HepG2 (cell line): Measurements from ENCODE around the gene SPAG4. TPM values are rescaled to one million over a fixed set of nuclear protein-coding genes. Genes with fewer than 3 reads are reported as not detected.

Source experiments
- BCL6 ChIP-seq: IDR thresholded peaks from 2 replicates; pipeline ENCODE4 v1.6.1; 2016; ENCODE audit warnings: missing genetic modification reagents, missing compliant biosample characterization
- BORCS8-MEF2B ChIP-seq: sonication (generic); formaldehyde crosslinking; IDR thresholded peaks from 2 replicates; pipeline ENCODE4 v1.8.0; 2022; ENCODE audit warnings: mild to moderate bottlenecking, missing genetic modification reagents
- ELF3 ChIP-seq: IDR thresholded peaks from 2 replicates; pipeline ENCODE4 v1.6.1; 2016; ENCODE audit warnings: missing genetic modification reagents, missing compliant biosample characterization
- FOXA1 ChIP-seq, 2 experiments: fragments of 450-650 bp in 1 of 2; sonication (generic) in 1 of 2; formaldehyde crosslinking in 1 of 2; IDR thresholded peaks; 2 replicates each; pipeline versions ENCODE4 v1.4.0 to v1.6.1; 2016 to 2020; ENCODE audit warnings: missing genetic modification reagents in 1 of 2
- GTF2F1 ChIP-seq: fragments of 150-350 bp; IDR thresholded peaks from 2 replicates; pipeline ENCODE4 v1.6.1; 2014; ENCODE audit warnings: low read length
- KLF16 ChIP-seq, 2 experiments: sonication (generic) in 1 of 2; formaldehyde crosslinking in 1 of 2; IDR thresholded peaks; 2 replicates each; pipeline versions ENCODE4 v1.6.1 to v1.8.0; 2016 to 2023; ENCODE audit warnings: missing genetic modification reagents in 2 of 2, missing compliant biosample characterization in 1 of 2
- MXI1 ChIP-seq: IDR thresholded peaks from 3 replicates; pipeline ENCODE4 v1.6.1; 2012; ENCODE audit warnings: low read depth, low read length, inconsistent platforms, borderline replicate concordance
- SMARCE1 ChIP-seq: fragments of 450-650 bp; IDR thresholded peaks from 2 replicates; pipeline ENCODE4 v1.6.1; 2017; ENCODE audit warnings: borderline replicate concordance
- SOX6 ChIP-seq, 2 experiments: fragments of 450-650 bp in 1 of 2; sonication (generic) in 1 of 2; formaldehyde crosslinking in 1 of 2; IDR thresholded peaks; 2 replicates each; pipeline versions ENCODE4 v1.4.0 to v1.6.1; 2017 to 2020; ENCODE audit warnings: antibody characterized with exemption in 1 of 2, mild to moderate bottlenecking in 1 of 2, missing genetic modification reagents in 1 of 2
- TEAD3 ChIP-seq: optimal IDR thresholded peaks from 2 replicates; pipeline ENCODE3; 2016; ENCODE audit warnings: borderline replicate concordance
- ZBTB7A ChIP-seq: sonication (generic); formaldehyde crosslinking; IDR thresholded peaks from 2 replicates; pipeline ENCODE4 v1.8.0; 2022; ENCODE audit warnings: mild to moderate bottlenecking, missing genetic modification reagents
- ZFY ChIP-seq: sonication (generic); formaldehyde crosslinking; IDR thresholded peaks from 2 replicates; pipeline ENCODE4 v1.4.0; 2020; ENCODE audit warnings: missing genetic modification reagents
- ZNF468 ChIP-seq: sonication (generic); formaldehyde crosslinking; IDR thresholded peaks from 2 replicates; pipeline ENCODE4 v1.8.0; 2022; ENCODE audit warnings: mild to moderate bottlenecking, moderate library complexity, missing genetic modification reagents
- ZNF780A ChIP-seq: sonication (generic); formaldehyde crosslinking; IDR thresholded peaks from 2 replicates; pipeline ENCODE4 v1.8.0; 2022; ENCODE audit warnings: mild to moderate bottlenecking, missing genetic modification reagents, moderate library complexity
- polyA plus RNA-seq, 8 experiments: library from polyadenylated mRNA; depleted of rRNA in 3 of 8; stranded (reverse) in 7 of 8; unstranded in 1 of 8; fragments of >200 nt; fragmentation: Illumina TruSeq in 4 of 8; extraction: Trizol in 4 of 8; gene quantifications; 2 replicates each; pipeline versions ENCODE4 v1.2.1 to v1.2.3, GENCODE V29; 2011 to 2016; ENCODE audit warnings: low read depth in 4 of 8, missing spikeins in 1 of 8, mixed read lengths in 1 of 8; ENCODE audit not compliant: insufficient read depth in 1 of 8
- total RNA-seq, 5 experiments: library from RNA; depleted of rRNA; stranded (reverse); fragments of >200 nt; fragmentation: Illumina TruSeq; extraction: Trizol; gene quantifications; 2 replicates each; pipeline ENCODE4 v1.2.3, GENCODE V29; 2016; ENCODE audit warnings: low read depth in 1 of 5
- TF ChIP-seq, protein P1 (sequence below): IDR thresholded peaks from 2 replicates; pipeline ENCODE4 v1.6.1; 2016
- TF ChIP-seq, protein P2 (sequence below): IDR thresholded peaks from 2 replicates; pipeline ENCODE4 v1.4.0; 2020; ENCODE audit warnings: mild to moderate bottlenecking, missing genetic modification reagents
- TF ChIP-seq, protein P3 (sequence below), 2 experiments: fragments of 450-650 bp in 1 of 2; sonication (generic) in 1 of 2; formaldehyde crosslinking; IDR thresholded peaks; 2 replicates each; pipeline versions ENCODE4 v1.5.0 to v1.8.0; 2020 to 2022; ENCODE audit warnings: mild to moderate bottlenecking in 1 of 2, missing genetic modification reagents in 1 of 2
- TF ChIP-seq, protein P4 (sequence below): IDR thresholded peaks from 2 replicates; pipeline ENCODE4 v1.6.1; 2016; ENCODE audit warnings: mild to moderate bottlenecking
- TF ChIP-seq, protein P5 (sequence below): IDR thresholded peaks from 2 replicates; pipeline ENCODE4 v1.6.1; 2018; ENCODE audit warnings: missing genetic modification reagents
- TF ChIP-seq, protein P6 (sequence below): sonication (generic); formaldehyde crosslinking; IDR thresholded peaks from 2 replicates; pipeline ENCODE4 v1.8.0; 2022; ENCODE audit warnings: mild to moderate bottlenecking, missing genetic modification reagents, moderate library complexity

SPAG4 gene
- total and polyA plus RNA-seq, 2 of the 13 experiments (the other 11 are each of a cell fraction or from before 2014, with no cell fraction given): 5.8 to 137 TPM

DNA sequence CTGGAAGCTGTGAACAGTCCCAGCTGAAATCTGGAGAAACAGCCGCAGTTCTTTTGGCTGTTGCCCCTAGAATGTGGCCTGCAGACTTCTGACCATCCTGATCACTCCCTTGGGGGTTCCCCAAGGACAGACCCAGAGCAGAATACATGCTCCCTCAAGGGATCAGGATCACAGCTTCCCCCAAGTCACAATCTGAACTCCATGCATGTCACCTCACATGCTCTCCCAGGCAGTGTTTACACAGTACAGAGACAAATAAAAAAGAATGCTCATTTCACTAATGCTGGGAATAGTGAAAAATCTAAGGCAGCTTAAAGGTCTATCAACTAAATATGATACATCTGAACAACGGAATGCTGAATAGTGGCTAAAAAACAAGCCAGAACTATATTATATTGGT is 20.5 kb downstream of the SPAG4 start (continued):
- TF ChIP-seq FOXA1 (IDR thresholded peaks at IDR 0.05) (no peak), FOXA1 (CRISPR knock-in tag; IDR thresholded peaks at IDR 0.05) (peak; percentile 84), KLF16 (CRISPR knock-in tag; IDR thresholded peaks at IDR 0.05) (no peak), ELF3 (CRISPR knock-in tag) (peak; percentile 35; the same call in 1 of the 2 replicates), ZNF780A (CRISPR knock-in tag) (no peak), ZNF468 (CRISPR knock-in tag) (no peak), BCL6 (CRISPR knock-in tag) (0 out of 2 replicates have a peak, but pooled peaks have one; percentile 12), GTF2F1 (no peak), ZBTB7A (CRISPR knock-in tag) (0 out of 2 replicates have a peak, but pooled peaks have one; percentile 3), SOX6 (IDR thresholded peaks at IDR 0.05) (no peak), SOX6 (CRISPR knock-in tag; IDR thresholded peaks at IDR 0.05) (peak; percentile 38; the same call in 1 of the 2 replicates), MXI1 (0 out of 3 replicates have a peak, but pooled peaks have one; percentile 34), ZFY (CRISPR knock-in tag) (peak; percentile 26; the same call in 1 of the 2 replicates), TEAD3 (CRISPR knock-in tag) (peak; percentile 42), SMARCE1 (no peak), BORCS8-MEF2B (CRISPR knock-in tag) (no peak)
- TF ChIP-seq, protein P1, sequence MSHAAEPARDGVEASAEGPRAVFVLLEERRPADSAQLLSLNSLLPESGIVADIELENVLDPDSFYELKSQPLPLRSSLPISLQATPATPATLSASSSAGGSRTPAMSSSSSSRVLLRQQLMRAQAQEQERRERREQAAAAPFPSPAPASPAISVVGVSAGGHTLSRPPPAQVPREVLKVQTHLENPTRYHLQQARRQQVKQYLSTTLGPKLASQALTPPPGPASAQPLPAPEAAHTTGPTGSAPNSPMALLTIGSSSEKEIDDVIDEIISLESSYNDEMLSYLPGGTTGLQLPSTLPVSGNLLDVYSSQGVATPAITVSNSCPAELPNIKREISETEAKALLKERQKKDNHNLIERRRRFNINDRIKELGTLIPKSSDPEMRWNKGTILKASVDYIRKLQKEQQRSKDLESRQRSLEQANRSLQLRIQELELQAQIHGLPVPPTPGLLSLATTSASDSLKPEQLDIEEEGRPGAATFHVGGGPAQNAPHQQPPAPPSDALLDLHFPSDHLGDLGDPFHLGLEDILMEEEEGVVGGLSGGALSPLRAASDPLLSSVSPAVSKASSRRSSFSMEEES (CRISPR knock-in tag): 0 out of 2 replicates have a peak, but pooled peaks have one; percentile 19
- TF ChIP-seq, protein P2, sequence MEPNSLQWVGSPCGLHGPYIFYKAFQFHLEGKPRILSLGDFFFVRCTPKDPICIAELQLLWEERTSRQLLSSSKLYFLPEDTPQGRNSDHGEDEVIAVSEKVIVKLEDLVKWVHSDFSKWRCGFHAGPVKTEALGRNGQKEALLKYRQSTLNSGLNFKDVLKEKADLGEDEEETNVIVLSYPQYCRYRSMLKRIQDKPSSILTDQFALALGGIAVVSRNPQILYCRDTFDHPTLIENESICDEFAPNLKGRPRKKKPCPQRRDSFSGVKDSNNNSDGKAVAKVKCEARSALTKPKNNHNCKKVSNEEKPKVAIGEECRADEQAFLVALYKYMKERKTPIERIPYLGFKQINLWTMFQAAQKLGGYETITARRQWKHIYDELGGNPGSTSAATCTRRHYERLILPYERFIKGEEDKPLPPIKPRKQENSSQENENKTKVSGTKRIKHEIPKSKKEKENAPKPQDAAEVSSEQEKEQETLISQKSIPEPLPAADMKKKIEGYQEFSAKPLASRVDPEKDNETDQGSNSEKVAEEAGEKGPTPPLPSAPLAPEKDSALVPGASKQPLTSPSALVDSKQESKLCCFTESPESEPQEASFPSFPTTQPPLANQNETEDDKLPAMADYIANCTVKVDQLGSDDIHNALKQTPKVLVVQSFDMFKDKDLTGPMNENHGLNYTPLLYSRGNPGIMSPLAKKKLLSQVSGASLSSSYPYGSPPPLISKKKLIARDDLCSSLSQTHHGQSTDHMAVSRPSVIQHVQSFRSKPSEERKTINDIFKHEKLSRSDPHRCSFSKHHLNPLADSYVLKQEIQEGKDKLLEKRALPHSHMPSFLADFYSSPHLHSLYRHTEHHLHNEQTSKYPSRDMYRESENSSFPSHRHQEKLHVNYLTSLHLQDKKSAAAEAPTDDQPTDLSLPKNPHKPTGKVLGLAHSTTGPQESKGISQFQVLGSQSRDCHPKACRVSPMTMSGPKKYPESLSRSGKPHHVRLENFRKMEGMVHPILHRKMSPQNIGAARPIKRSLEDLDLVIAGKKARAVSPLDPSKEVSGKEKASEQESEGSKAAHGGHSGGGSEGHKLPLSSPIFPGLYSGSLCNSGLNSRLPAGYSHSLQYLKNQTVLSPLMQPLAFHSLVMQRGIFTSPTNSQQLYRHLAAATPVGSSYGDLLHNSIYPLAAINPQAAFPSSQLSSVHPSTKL (CRISPR knock-in tag): peak; percentile 47; the same call in 1 of the 2 replicates
- TF ChIP-seq, protein P3, sequence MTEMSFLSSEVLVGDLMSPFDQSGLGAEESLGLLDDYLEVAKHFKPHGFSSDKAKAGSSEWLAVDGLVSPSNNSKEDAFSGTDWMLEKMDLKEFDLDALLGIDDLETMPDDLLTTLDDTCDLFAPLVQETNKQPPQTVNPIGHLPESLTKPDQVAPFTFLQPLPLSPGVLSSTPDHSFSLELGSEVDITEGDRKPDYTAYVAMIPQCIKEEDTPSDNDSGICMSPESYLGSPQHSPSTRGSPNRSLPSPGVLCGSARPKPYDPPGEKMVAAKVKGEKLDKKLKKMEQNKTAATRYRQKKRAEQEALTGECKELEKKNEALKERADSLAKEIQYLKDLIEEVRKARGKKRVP (CRISPR knock-in tag; IDR thresholded peaks at IDR 0.05): no peak
- TF ChIP-seq, protein P4, sequence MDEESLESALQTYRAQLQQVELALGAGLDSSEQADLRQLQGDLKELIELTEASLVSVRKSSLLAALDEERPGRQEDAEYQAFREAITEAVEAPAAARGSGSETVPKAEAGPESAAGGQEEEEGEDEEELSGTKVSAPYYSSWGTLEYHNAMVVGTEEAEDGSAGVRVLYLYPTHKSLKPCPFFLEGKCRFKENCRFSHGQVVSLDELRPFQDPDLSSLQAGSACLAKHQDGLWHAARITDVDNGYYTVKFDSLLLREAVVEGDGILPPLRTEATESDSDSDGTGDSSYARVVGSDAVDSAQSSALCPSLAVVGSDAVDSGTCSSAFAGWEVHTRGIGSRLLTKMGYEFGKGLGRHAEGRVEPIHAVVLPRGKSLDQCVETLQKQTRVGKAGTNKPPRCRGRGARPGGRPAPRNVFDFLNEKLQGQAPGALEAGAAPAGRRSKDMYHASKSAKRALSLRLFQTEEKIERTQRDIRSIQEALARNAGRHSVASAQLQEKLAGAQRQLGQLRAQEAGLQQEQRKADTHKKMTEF (CRISPR knock-in tag): peak; percentile 39; the same call in 1 of the 2 replicates
- TF ChIP-seq, protein P5, sequence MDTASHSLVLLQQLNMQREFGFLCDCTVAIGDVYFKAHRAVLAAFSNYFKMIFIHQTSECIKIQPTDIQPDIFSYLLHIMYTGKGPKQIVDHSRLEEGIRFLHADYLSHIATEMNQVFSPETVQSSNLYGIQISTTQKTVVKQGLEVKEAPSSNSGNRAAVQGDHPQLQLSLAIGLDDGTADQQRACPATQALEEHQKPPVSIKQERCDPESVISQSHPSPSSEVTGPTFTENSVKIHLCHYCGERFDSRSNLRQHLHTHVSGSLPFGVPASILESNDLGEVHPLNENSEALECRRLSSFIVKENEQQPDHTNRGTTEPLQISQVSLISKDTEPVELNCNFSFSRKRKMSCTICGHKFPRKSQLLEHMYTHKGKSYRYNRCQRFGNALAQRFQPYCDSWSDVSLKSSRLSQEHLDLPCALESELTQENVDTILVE (CRISPR knock-in tag): no peak
- TF ChIP-seq, protein P6, sequence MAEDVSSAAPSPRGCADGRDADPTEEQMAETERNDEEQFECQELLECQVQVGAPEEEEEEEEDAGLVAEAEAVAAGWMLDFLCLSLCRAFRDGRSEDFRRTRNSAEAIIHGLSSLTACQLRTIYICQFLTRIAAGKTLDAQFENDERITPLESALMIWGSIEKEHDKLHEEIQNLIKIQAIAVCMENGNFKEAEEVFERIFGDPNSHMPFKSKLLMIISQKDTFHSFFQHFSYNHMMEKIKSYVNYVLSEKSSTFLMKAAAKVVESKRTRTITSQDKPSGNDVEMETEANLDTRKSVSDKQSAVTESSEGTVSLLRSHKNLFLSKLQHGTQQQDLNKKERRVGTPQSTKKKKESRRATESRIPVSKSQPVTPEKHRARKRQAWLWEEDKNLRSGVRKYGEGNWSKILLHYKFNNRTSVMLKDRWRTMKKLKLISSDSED (CRISPR knock-in tag): no peak
